ENCODE results near the gene NCAM2.

Gene NCAM2

GRCh38 chr21:21213297-21213696 is 215.1 kb downstream of the NCAM2 start:
- TF ChIP-seq GABPA (IDR thresholded peaks at IDR 0.05; ENCODE audit: low read depth): no peak
- TF ChIP-seq CTCF (IDR thresholded peaks at IDR 0.05; ENCODE audit: insufficient read depth, low read length): no peak
- TF ChIP-seq REST (IDR thresholded peaks at IDR 0.05; ENCODE audit: insufficient replicate concordance, low read depth): no peak
- TF ChIP-seq POLR2AphosphoS5 (IDR thresholded peaks at IDR 0.05; ENCODE audit: low read depth): no peak
- no peak for TF ChIP-seq SPI1 (IDR thresholded peaks at IDR 0.05; ENCODE audit: borderline replicate concordance, low read depth)
- Histone ChIP-seq H3K4me3 (replicated peaks; ENCODE audit: insufficient read depth, low read length) (no peak overlapping the region), H3K27me3 (ENCODE audit: insufficient read depth, poor library complexity, severe bottlenecking) (no peaks in the 10 kb centered on the region), H3K27ac (replicated peaks) (no peak overlapping the region)
- DNase-seq (ENCODE audit: low read depth in 1 of 2, low spot score in 1 of 2): no peak

- H3K4me3 ChIP-seq (replicated peaks; ENCODE audit: insufficient read depth, low read length): no peak overlapping the region
- H3K27ac ChIP-seq (replicated peaks): no peak overlapping the region
- no peak for DNase-seq (ENCODE audit: low read depth in 1 of 2, low spot score in 1 of 2)
- TF ChIP-seq REST (IDR thresholded peaks at IDR 0.05; ENCODE audit: insufficient replicate concordance, low read depth): no peak
- no peak for TF ChIP-seq POLR2AphosphoS5 (IDR thresholded peaks at IDR 0.05; ENCODE audit: low read depth)
- no peak for TF ChIP-seq CTCF (IDR thresholded peaks at IDR 0.05; ENCODE audit: insufficient read depth, low read length)
- TF ChIP-seq GABPA (IDR thresholded peaks at IDR 0.05; ENCODE audit: low read depth): no peak
- TF ChIP-seq SPI1 (IDR thresholded peaks at IDR 0.05; ENCODE audit: borderline replicate concordance, low read depth): no peak
- H3K27me3 ChIP-seq (ENCODE audit: insufficient read depth, poor library complexity, severe bottlenecking): no peaks in the 10 kb centered on the region
Observed at GRCh38 chr21:21216047-21216446, 217.8 kb downstream of the NCAM2 start.

- no peak for DNase-seq (ENCODE audit: low read depth in 1 of 2, low spot score in 1 of 2)
- H3K27me3 ChIP-seq (ENCODE audit: insufficient read depth, poor library complexity, severe bottlenecking): no peaks in the 10 kb centered on the region
- no peak overlapping the region for H3K4me3 ChIP-seq (replicated peaks; ENCODE audit: insufficient read depth, low read length)
- TF ChIP-seq SPI1 (IDR thresholded peaks at IDR 0.05; ENCODE audit: borderline replicate concordance, low read depth): no peak
- no peak for TF ChIP-seq GABPA (IDR thresholded peaks at IDR 0.05; ENCODE audit: low read depth)
- no peak for TF ChIP-seq REST (IDR thresholded peaks at IDR 0.05; ENCODE audit: insufficient replicate concordance, low read depth)
- TF ChIP-seq CTCF (IDR thresholded peaks at IDR 0.05; ENCODE audit: insufficient read depth, low read length): no peak
- TF ChIP-seq POLR2AphosphoS5 (IDR thresholded peaks at IDR 0.05; ENCODE audit: low read depth): no peak
- H3K27ac ChIP-seq (replicated peaks): no peak overlapping the region
Observed at GRCh38 chr21:21226472-21226871, 228.3 kb downstream of the NCAM2 start.

All from HL-60 (cell line).